GM12892 (cell line): Measurements from ENCODE around the gene TMEM184A.

Experiments used
- DNase-seq: peaks from one replicate; pipeline ENCODE4 v3.0.0; 2011; ENCODE audit not compliant: insufficient read length
- FAIRE-seq: peaks from 2 replicates; lab custom pipeline; 2011; peaks lifted over from hg19 to GRCh38; lab: Jason Lieb, UNC
- POLR2A ChIP-seq: IDR thresholded peaks from 2 replicates; pipeline ENCODE4 v1.6.1; 2011; ENCODE audit warnings: low read depth, low read length, control low read depth
- POLR2AphosphoS5 ChIP-seq: IDR thresholded peaks from 2 replicates; pipeline ENCODE4 v1.6.1; 2011; ENCODE audit warnings: low read depth, low read length, control low read depth
- TAF1 ChIP-seq: IDR thresholded peaks from 2 replicates; pipeline ENCODE4 v1.6.1; 2011; ENCODE audit warnings: low read depth, mild to moderate bottlenecking, control low read depth, low read length, borderline replicate concordance

The TMEM184A gene

GRCh38 chr7:1498370-1499305, 57.4 kb downstream of the TMEM184A start:
- no peak for TF ChIP-seq TAF1
- TF ChIP-seq POLR2A, result no peak
- no peak for TF ChIP-seq POLR2AphosphoS5
- no peak for FAIRE-seq
- DNase-seq, result no peak

GRCh38 chr7:1497293-1497927, 58.6 kb downstream of the TMEM184A start:
- DNase-seq (no peak), FAIRE-seq (no peak)
- TF ChIP-seq POLR2A, result no peak
- no peak for TF ChIP-seq POLR2AphosphoS5
- no peak for TF ChIP-seq TAF1

- DNase-seq, result no peak
- no peak for FAIRE-seq
Measured at GRCh38 chr7:1496531-1497292, 59.3 kb downstream of the TMEM184A start.

GRCh38 chr7:1495564-1496242, 60.3 kb downstream of the TMEM184A start:
- TF ChIP-seq TAF1, result no peak
- TF ChIP-seq POLR2A, result no peak
- no peak for TF ChIP-seq POLR2AphosphoS5
- no peak for DNase-seq
- FAIRE-seq, result no peak

More at GRCh38 chr7:1496531-1497292, 59.3 kb downstream of the TMEM184A start:
- no peak for TF ChIP-seq TAF1
- TF ChIP-seq POLR2AphosphoS5, result no peak
- TF ChIP-seq POLR2A, result no peak

- no peak for FAIRE-seq
- DNase-seq, result no peak
- TF ChIP-seq POLR2A (no peak), TAF1 (no peak), POLR2AphosphoS5 (no peak)
Measured at GRCh38 chr7:1494866-1495563, 61.0 kb downstream of the TMEM184A start.

- FAIRE-seq (no peak), DNase-seq (no peak)
- TF ChIP-seq TAF1 (no peak), POLR2A (no peak), POLR2AphosphoS5 (no peak)
Measured at GRCh38 chr7:1494447-1494846, 61.6 kb downstream of the TMEM184A start.

GRCh38 chr7:1493571-1493970, 62.4 kb downstream of the TMEM184A start:
- no peak for TF ChIP-seq TAF1
- TF ChIP-seq POLR2AphosphoS5, result no peak
- no peak for TF ChIP-seq POLR2A
- FAIRE-seq (no peak), DNase-seq (no peak)

- no peak for DNase-seq
- TF ChIP-seq POLR2A, result no peak
- no peak for TF ChIP-seq POLR2AphosphoS5
- no peak for TF ChIP-seq TAF1
- FAIRE-seq, result no peak
Measured at GRCh38 chr7:1493129-1493528, 62.9 kb downstream of the TMEM184A start.

- DNase-seq, result no peak
- TF ChIP-seq TAF1, result no peak
- TF ChIP-seq POLR2AphosphoS5, result no peak
- no peak for TF ChIP-seq POLR2A
- FAIRE-seq, result no peak
Measured at GRCh38 chr7:1492640-1493039, 63.4 kb downstream of the TMEM184A start.
